ENCODE data around the gene DOCK8.

The DOCK8 gene

DNA sequence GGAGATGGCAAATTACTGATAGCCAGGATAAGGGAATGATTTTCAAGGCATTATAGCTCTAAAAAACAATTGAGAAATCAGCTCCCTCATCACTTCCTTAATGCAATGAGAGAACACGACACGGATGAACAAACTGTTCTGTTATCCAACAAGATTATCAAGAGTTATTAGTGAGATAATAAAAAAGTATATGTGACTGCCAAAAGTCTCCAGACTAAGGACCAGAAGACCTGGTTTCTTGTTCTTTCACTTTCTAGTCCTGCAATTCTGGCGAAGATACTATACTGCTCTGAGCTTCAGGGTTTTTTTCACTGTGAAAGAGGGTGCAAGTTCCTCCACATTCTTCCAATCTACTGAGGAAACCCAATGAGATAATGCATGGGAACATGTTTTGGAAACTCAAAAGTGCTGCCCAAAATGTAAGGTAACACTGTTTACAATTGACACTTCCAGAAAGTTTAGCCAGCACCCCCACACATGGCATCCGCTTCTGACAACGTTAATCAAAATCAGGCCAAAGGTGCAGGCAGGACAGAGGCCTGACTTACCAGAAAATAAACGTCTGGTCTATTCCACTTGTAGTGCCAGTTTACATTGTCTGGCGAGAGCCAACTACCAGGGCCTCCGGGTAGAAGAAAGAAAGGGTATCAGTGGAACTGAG is 254.2 kb downstream of the DOCK8 start:
- Histone ChIP-seq H3K4me3 (ENCODE audit: low read length) (peak overlapping the region; percentile 95), H3K9ac (ENCODE audit: low read length) (peak overlapping the region; percentile 76)

DNA sequence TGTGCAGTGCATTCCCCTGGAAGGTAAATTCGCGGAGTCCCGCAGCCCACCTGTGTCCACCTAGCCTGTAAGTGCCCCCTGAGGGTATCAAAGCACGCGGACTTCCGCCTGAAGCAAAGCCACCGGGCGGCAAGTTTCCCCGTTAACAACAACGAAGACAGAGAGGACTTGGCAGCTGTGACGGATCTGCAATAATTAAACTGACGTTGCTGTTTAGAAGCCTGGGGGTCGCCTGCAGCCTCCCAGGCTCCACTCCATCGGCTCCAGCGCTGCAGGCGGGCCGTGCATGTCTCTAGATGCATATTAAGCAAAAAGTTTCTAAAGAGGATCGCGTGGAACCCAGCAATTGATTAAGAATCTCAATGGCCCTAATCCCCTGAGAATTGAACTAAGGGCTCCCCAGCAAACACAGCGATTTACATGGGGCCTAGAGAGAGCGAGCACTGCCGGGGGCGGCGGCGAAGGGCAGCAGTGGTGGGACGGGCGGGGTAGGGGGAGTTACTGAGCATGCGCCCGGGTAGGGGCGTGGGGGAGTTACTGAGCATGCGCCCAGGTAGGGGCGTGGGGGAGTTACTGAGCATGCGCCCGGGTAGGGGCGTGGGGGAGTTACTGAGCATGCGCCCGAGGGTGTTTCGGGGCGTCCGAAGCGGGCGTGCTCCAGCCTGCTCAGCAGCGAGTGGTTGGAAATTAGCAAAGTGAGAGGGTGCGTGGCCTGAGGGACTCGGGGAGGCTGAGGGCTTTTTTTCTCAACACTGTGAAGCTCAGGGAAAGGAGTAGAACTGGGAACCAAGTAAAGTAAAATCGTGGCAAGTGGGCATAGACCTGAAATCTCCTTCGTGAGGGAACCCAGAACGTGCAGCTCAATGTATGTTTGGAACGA is 255.2 kb downstream of the DOCK8 start:
- Histone ChIP-seq H3K9me3 (ENCODE audit: control insufficient read depth, low read length) (no peaks in the 10 kb centered on the region), H3K36me3 (ENCODE audit: control insufficient read depth, insufficient read depth, low read length) (no peaks in the 10 kb centered on the region)

More for the DNA sequence above, 254.2 kb downstream of the DOCK8 start:
- Histone ChIP-seq H3K27me3 (ENCODE audit: control insufficient read depth, insufficient read depth, low read length) (no peaks in the 10 kb centered on the region), H3K9me3 (ENCODE audit: control insufficient read depth, low read length) (no peaks in the 10 kb centered on the region), H3K4me1 (ENCODE audit: control insufficient read depth, insufficient read depth, low read length) (peaks cover 27% of the 10 kb centered on the region), H3K36me3 (ENCODE audit: control insufficient read depth, insufficient read depth, low read length) (no peaks in the 10 kb centered on the region)

GRCh38 chr9:470552-471194 is 256.0 kb downstream of the DOCK8 start:
- peak overlapping the region; percentile 57 for H3K9ac ChIP-seq (ENCODE audit: low read length)
- H3K36me3 ChIP-seq (ENCODE audit: control insufficient read depth, insufficient read depth, low read length): no peaks in the 10 kb centered on the region
- no peaks in the 10 kb centered on the region for H3K9me3 ChIP-seq (ENCODE audit: control insufficient read depth, low read length)
- no peaks in the 10 kb centered on the region for H3K27me3 ChIP-seq (ENCODE audit: control insufficient read depth, insufficient read depth, low read length)
- peak overlapping the region; percentile 95 for H3K4me3 ChIP-seq (ENCODE audit: low read length)
- peaks cover 27% of the 10 kb centered on the region for H3K4me1 ChIP-seq (ENCODE audit: control insufficient read depth, insufficient read depth, low read length)

More for the DNA sequence above, 255.2 kb downstream of the DOCK8 start:
- Histone ChIP-seq H3K4me1 (ENCODE audit: control insufficient read depth, insufficient read depth, low read length) (peaks cover 27% of the 10 kb centered on the region), H3K4me3 (ENCODE audit: low read length) (peak overlapping the region; percentile 95), H3K27me3 (ENCODE audit: control insufficient read depth, insufficient read depth, low read length) (no peaks in the 10 kb centered on the region), H3K9ac (ENCODE audit: low read length) (peak overlapping the region; percentile 76)

- no peak overlapping the region for H3K4me3 ChIP-seq (ENCODE audit: low read length)
- no peaks in the 10 kb centered on the region for H3K9me3 ChIP-seq (ENCODE audit: control insufficient read depth, low read length)
- H3K9ac ChIP-seq (ENCODE audit: low read length): no peak overlapping the region
Observed at GRCh38 chr9:471320-471719, 256.7 kb downstream of the DOCK8 start.

DNA sequence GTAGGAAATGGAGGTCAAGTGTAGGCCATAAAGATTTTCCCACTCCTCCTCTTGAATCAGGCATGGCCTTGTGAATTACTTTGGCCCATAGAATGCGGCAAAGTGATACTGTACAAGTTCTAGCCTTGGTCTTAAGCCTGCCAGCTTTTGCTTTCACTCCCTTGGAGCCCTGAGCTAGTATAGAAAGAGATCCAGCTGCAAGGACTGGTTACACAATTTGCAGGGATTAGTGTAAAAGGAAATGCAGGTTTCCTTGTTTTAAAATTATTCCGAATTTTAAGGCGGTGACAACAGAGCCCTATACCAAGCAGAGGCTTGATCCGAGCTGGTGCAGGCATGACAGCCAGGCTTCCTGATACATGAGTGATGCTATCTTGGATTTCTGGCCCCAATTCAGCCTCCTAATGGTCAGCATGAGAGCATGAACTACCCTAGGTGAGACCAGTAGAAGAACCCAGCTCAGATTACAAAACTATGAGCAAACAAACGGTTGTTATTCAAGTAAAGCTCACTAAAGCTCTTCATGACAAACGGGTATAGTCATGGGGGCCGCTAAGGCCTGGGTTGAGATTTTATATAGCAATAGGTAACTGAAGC is 257.9 kb downstream of the DOCK8 start:
- H3K27me3 ChIP-seq (ENCODE audit: control insufficient read depth, insufficient read depth, low read length): no peaks in the 10 kb centered on the region
- no peak overlapping the region for H3K4me3 ChIP-seq (ENCODE audit: low read length)
- peaks cover 29% of the 10 kb centered on the region for H3K4me1 ChIP-seq (ENCODE audit: control insufficient read depth, insufficient read depth, low read length)
- H3K36me3 ChIP-seq (ENCODE audit: control insufficient read depth, insufficient read depth, low read length): no peaks in the 10 kb centered on the region
- no peak overlapping the region for H3K9ac ChIP-seq (ENCODE audit: low read length)
- H3K9me3 ChIP-seq (ENCODE audit: control insufficient read depth, low read length): no peaks in the 10 kb centered on the region

More at GRCh38 chr9:471320-471719, 256.7 kb downstream of the DOCK8 start:
- Histone ChIP-seq H3K27me3 (ENCODE audit: control insufficient read depth, insufficient read depth, low read length) (no peaks in the 10 kb centered on the region), H3K36me3 (ENCODE audit: control insufficient read depth, insufficient read depth, low read length) (no peaks in the 10 kb centered on the region), H3K4me1 (ENCODE audit: control insufficient read depth, insufficient read depth, low read length) (peaks cover 27% of the 10 kb centered on the region)

- Histone ChIP-seq H3K9ac (ENCODE audit: low read length) (no peak overlapping the region), H3K36me3 (ENCODE audit: control insufficient read depth, insufficient read depth, low read length) (no peaks in the 10 kb centered on the region), H3K4me3 (ENCODE audit: low read length) (no peak overlapping the region), H3K27me3 (ENCODE audit: control insufficient read depth, insufficient read depth, low read length) (no peaks in the 10 kb centered on the region), H3K9me3 (ENCODE audit: control insufficient read depth, low read length) (no peaks in the 10 kb centered on the region), H3K4me1 (ENCODE audit: control insufficient read depth, insufficient read depth, low read length) (peaks cover 6% of the 10 kb centered on the region)
Observed at GRCh38 chr9:477193-477592, 262.5 kb downstream of the DOCK8 start.

GRCh38 chr9:479304-479970 is 264.8 kb downstream of the DOCK8 start:
- no peaks in the 10 kb centered on the region for H3K27me3 ChIP-seq (ENCODE audit: control insufficient read depth, insufficient read depth, low read length)
- H3K36me3 ChIP-seq (ENCODE audit: control insufficient read depth, insufficient read depth, low read length): no peaks in the 10 kb centered on the region
- no peak overlapping the region for H3K4me3 ChIP-seq (ENCODE audit: low read length)
- H3K9ac ChIP-seq (ENCODE audit: low read length): no peak overlapping the region
- H3K9me3 ChIP-seq (ENCODE audit: control insufficient read depth, low read length): no peaks in the 10 kb centered on the region
- peaks cover 6% of the 10 kb centered on the region for H3K4me1 ChIP-seq (ENCODE audit: control insufficient read depth, insufficient read depth, low read length)

GRCh38 chr9:479971-480350 is 265.3 kb downstream of the DOCK8 start:
- no peaks in the 10 kb centered on the region for H3K27me3 ChIP-seq (ENCODE audit: control insufficient read depth, insufficient read depth, low read length)
- no peaks in the 10 kb centered on the region for H3K36me3 ChIP-seq (ENCODE audit: control insufficient read depth, insufficient read depth, low read length)
- no peak overlapping the region for H3K4me3 ChIP-seq (ENCODE audit: low read length)
- no peak overlapping the region for H3K9ac ChIP-seq (ENCODE audit: low read length)
- H3K9me3 ChIP-seq (ENCODE audit: control insufficient read depth, low read length): no peaks in the 10 kb centered on the region
- peaks cover 6% of the 10 kb centered on the region for H3K4me1 ChIP-seq (ENCODE audit: control insufficient read depth, insufficient read depth, low read length)

DNA sequence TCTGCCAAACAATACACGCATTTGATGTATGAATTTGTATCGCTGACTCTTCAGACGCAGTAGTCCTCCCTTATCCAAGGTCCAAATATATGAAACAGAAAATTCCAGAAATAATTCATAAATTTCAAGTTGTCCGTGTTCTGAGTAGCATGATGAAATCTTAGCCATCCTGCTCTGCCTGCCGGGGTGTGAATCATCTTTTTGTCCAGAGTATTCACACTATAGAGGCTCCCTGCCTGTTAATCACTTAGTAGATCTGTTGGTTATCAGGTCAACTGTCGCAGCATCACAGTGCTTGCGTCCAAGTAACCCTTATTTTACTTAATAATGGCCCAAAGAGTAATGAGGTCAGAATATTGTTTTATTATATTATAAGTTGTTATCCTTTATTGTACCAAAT is 268.1 kb downstream of the DOCK8 start:
- no peaks in the 10 kb centered on the region for H3K36me3 ChIP-seq (ENCODE audit: control insufficient read depth, insufficient read depth, low read length)
- peaks cover 5% of the 10 kb centered on the region for H3K4me1 ChIP-seq (ENCODE audit: control insufficient read depth, insufficient read depth, low read length)
- H3K9ac ChIP-seq (ENCODE audit: low read length): no peak overlapping the region
- no peaks in the 10 kb centered on the region for H3K9me3 ChIP-seq (ENCODE audit: control insufficient read depth, low read length)
- H3K27me3 ChIP-seq (ENCODE audit: control insufficient read depth, insufficient read depth, low read length): no peaks in the 10 kb centered on the region
- no peak overlapping the region for H3K4me3 ChIP-seq (ENCODE audit: low read length)

GRCh38 chr9:486156-486555 is 271.5 kb downstream of the DOCK8 start:
- Histone ChIP-seq H3K4me1 (ENCODE audit: control insufficient read depth, insufficient read depth, low read length) (peaks cover 25% of the 10 kb centered on the region), H3K36me3 (ENCODE audit: control insufficient read depth, insufficient read depth, low read length) (no peaks in the 10 kb centered on the region), H3K27me3 (ENCODE audit: control insufficient read depth, insufficient read depth, low read length) (no peaks in the 10 kb centered on the region), H3K9ac (ENCODE audit: low read length) (no peak overlapping the region), H3K9me3 (ENCODE audit: control insufficient read depth, low read length) (no peaks in the 10 kb centered on the region), H3K4me3 (ENCODE audit: low read length) (no peak overlapping the region)

- H3K9ac ChIP-seq (ENCODE audit: low read length): no peak overlapping the region
- H3K9me3 ChIP-seq (ENCODE audit: control insufficient read depth, low read length): no peaks in the 10 kb centered on the region
- no peaks in the 10 kb centered on the region for H3K27me3 ChIP-seq (ENCODE audit: control insufficient read depth, insufficient read depth, low read length)
- H3K4me3 ChIP-seq (ENCODE audit: low read length): no peak overlapping the region
- H3K4me1 ChIP-seq (ENCODE audit: control insufficient read depth, insufficient read depth, low read length): peaks cover 25% of the 10 kb centered on the region
- H3K36me3 ChIP-seq (ENCODE audit: control insufficient read depth, insufficient read depth, low read length): no peaks in the 10 kb centered on the region
Observed at GRCh38 chr9:487429-487828, 272.8 kb downstream of the DOCK8 start.
